Aorta (tissue), 4 donors: ENCODE results near the gene DUSP15. TPM values are rescaled to one million over a fixed set of nuclear protein-coding genes. Genes with fewer than 3 reads are reported as not detected.

Experiments used
- polyA plus RNA-seq, 2 donors: library from polyadenylated mRNA; stranded (reverse); fragments of 200-250 nt; gene quantifications; one replicate each; pipeline ENCODE4 v1.2.3, GENCODE V29; 2013
- total RNA-seq, 2 donors: library from RNA; stranded (reverse); fragmentation: NEBNext Ultra II Directional; extraction: Animal tissue kit (Norgen Biotek cat#: 25700); gene quantifications; one replicate each; pipeline ENCODE4 v1.2.1, GENCODE V29; 2021
- donor health status: healthy with polysubstance abuse.
- donor health status: Bipolar disorder and iron deficiency.
- donor health status: DM: no; HTN: no; CAD: no.
- donor health status: DM: yes; HTN: yes; CAD: no.

Gene DUSP15
- total and polyA plus RNA-seq, 4 donors: 2.4 to 31.7 (median 3.7) TPM

Other genes starting within 250 kb of the DUSP15 start
- gene COX4I2, start 232.6 kb downstream of the DUSP15 start, total RNA-seq: 1 to 10 TPM; 5.2 to 9.5 TPM
- 1 to 10 TPM in 1 of 2 donors, not detected in 1; 2.0 TPM for gene COX4I2, start 232.6 kb downstream of the DUSP15 start, polyA plus RNA-seq
- 100 to 1,000 TPM in 1 of 2 donors, 10 to 100 TPM in 1; 69.1 to 107 TPM for gene BCL2L1, start 147.7 kb downstream of the DUSP15 start, total RNA-seq
- gene BCL2L1, start 147.7 kb downstream of the DUSP15 start, polyA plus RNA-seq: 100 to 1,000 TPM; 103 to 104 TPM
- 1 to 10 TPM in 1 of 2 donors, under 1 TPM in 1; 0.75 to 2.1 TPM for gene TPX2, start 131.2 kb downstream of the DUSP15 start, total RNA-seq
- 1 to 10 TPM; 1.6 to 5.4 TPM for gene TPX2, start 131.2 kb downstream of the DUSP15 start, polyA plus RNA-seq
- gene MYLK2, start 51.2 kb downstream of the DUSP15 start, total RNA-seq: under 1 TPM in 1 of 2 donors, not detected in 1; 0.30 TPM
- gene MYLK2, start 51.2 kb downstream of the DUSP15 start, polyA plus RNA-seq: 1 to 10 TPM in 1 of 2 donors, not detected in 1; 8.1 TPM
- 10 to 100 TPM in 1 of 2 donors, 1 to 10 TPM in 1; 10.0 to 20.2 TPM for gene FOXS1, start 24.9 kb downstream of the DUSP15 start, total RNA-seq
- gene FOXS1, start 24.9 kb downstream of the DUSP15 start, polyA plus RNA-seq: 10 to 100 TPM; 11.4 to 76.4 TPM
- gene TTLL9, start 107 bp upstream of the DUSP15 start, total RNA-seq: under 1 TPM; 0.19 to 0.81 TPM
- gene TTLL9, start 107 bp upstream of the DUSP15 start, polyA plus RNA-seq: under 1 TPM in 1 of 2 donors, not detected in 1; 0.61 TPM
- gene PDRG1, start 81.5 kb upstream of the DUSP15 start, total RNA-seq: 1 to 10 TPM; 5.6 to 8.6 TPM
- 10 to 100 TPM; 15.1 to 15.8 TPM for gene PDRG1, start 81.5 kb upstream of the DUSP15 start, polyA plus RNA-seq
- not detected for gene XKR7, start 97.6 kb upstream of the DUSP15 start, total RNA-seq
- gene XKR7, start 97.6 kb upstream of the DUSP15 start, polyA plus RNA-seq: under 1 TPM in 1 of 2 donors, not detected in 1; 0.13 TPM
- 10 to 100 TPM in 1 of 2 donors, 1 to 10 TPM in 1; 7.4 to 11.0 TPM for gene CCM2L, start 139.9 kb upstream of the DUSP15 start, total RNA-seq
- 1 to 10 TPM in 1 of 2 donors, under 1 TPM in 1; 0.88 to 1.7 TPM for gene CCM2L, start 139.9 kb upstream of the DUSP15 start, polyA plus RNA-seq
- 10 to 100 TPM; 19.9 to 28.6 TPM for gene HCK, start 181.7 kb upstream of the DUSP15 start, total RNA-seq
- gene HCK, start 181.7 kb upstream of the DUSP15 start, polyA plus RNA-seq: 10 to 100 TPM in 1 of 2 donors, 1 to 10 TPM in 1; 4.0 to 20.7 TPM
- gene TM9SF4, start 239.2 kb upstream of the DUSP15 start, total RNA-seq: 10 to 100 TPM; 35.8 to 49.0 TPM
- gene TM9SF4, start 239.2 kb upstream of the DUSP15 start, polyA plus RNA-seq: 10 to 100 TPM in 1 of 2 donors, 1 to 10 TPM in 1; 8.1 to 19.7 TPM